Body of pancreas (tissue), 4 donors: ENCODE measurements around the gene SEC11A. TPM values are rescaled to one million over a fixed set of nuclear protein-coding genes. Genes with fewer than 3 reads are reported as not detected.

ENCODE experiments used
- ATAC-seq: fragments of 150-250 bp; one replicate; pipeline ENCODE4 v1.9.1; 2016
- DNase-seq, 4 donors: peaks; one replicate each; pipeline ENCODE4 v3.0.0-alpha.2; 2019
- H3K27ac ChIP-seq, 4 donors: fragments of 200-600 bp; sonication (generic); 1 replicate in 3 of 4; 2 replicates in 1 of 4; pipeline versions ENCODE4 v1.5.1 to v1.6.1; 2016 to 2019; ENCODE audit warnings: mild to moderate bottlenecking in 1 of 4, mixed read lengths in 1 of 4, moderate library complexity in 1 of 4
- H3K27me3 ChIP-seq, 2 donors: fragments of 200-600 bp; sonication (generic); one replicate each; pipeline ENCODE4 v1.6.0; 2016; ENCODE audit warnings: mild to moderate bottlenecking in 1 of 2
- H3K36me3 ChIP-seq, 2 donors: fragments of 200-600 bp; sonication (generic); replicated peaks in 1 of 2; 2 replicates each; pipeline ENCODE4 v1.5.1; 2016; ENCODE audit warnings: low read depth in 2 of 2; ENCODE audit not compliant: insufficient read depth in 1 of 2
- H3K4me1 ChIP-seq: fragments of 200-600 bp; sonication (generic); one replicate; pipeline ENCODE4 v1.6.0; 2016
- H3K4me3 ChIP-seq, 2 donors: fragments of 200-600 bp; sonication (generic); 1 replicate in 1 of 2; 2 replicates in 1 of 2; pipeline ENCODE4 v1.5.1; 2016 to 2019
- H3K9me3 ChIP-seq, 3 donors: fragments of 200-600 bp; sonication (generic); 1 replicate in 2 of 3; 2 replicates in 1 of 3; pipeline ENCODE4 v1.5.1; 2016
- CTCF ChIP-seq, 7 experiments: fragments of 450-650 bp in 4 of 7; fragments of 200-600 bp in 3 of 7; sonication (generic) in 3 of 7; IDR thresholded peaks; one replicate each; pipeline ENCODE4 v1.5.1; 2016 to 2019; ENCODE audit warnings: antibody characterized with exemption in 7 of 7
- POLR2A ChIP-seq, 3 donors: fragments of 450-650 bp; IDR thresholded peaks; one replicate each; pipeline ENCODE4 v1.6.1; 2016; ENCODE audit warnings: antibody characterized with exemption in 3 of 3, mild to moderate bottlenecking in 2 of 3
- WGBS, 2 donors: methylation state at CpG; one replicate each; pipeline ENCODE4 v1.1.5; 2017; 5-methylcytosine and 5-hydroxymethylcytosine counted together
- intact Hi-C: fragments of 100-400 bp; cut with DNase I; formaldehyde crosslinking; loops from one replicate; pipeline ENCODE4 v1.15.1; 2023
- total RNA-seq, 2 donors: library from RNA; depleted of rRNA; stranded (reverse); fragments of >200 nt; gene quantifications; one replicate each; pipeline ENCODE4 v1.1.0, GENCODE V29; 2016

The SEC11A gene
- total RNA-seq, 2 donors from 2014 or later, result 83.8 to 89.3 TPM

- DNase-seq, result no peak
- peaks cover 0 to 17% (median 2%) of the 10 kb centered on the region in 3 donors for H3K9me3 ChIP-seq
- no peak overlapping the region for H3K27ac ChIP-seq
- H3K4me1 ChIP-seq, result peaks cover 3% of the 10 kb centered on the region
- 94 to 95% methylated on average over 6 of the region's 7 CpGs for WGBS, 2 donors
- H3K27me3 ChIP-seq, result no peaks in the 10 kb centered on the region
- H3K36me3 ChIP-seq, result peaks cover 15% of the 10 kb centered on the region in 2 donors
- TF ChIP-seq CTCF (IDR thresholded peaks at IDR 0.05) (no peak), POLR2A (IDR thresholded peaks at IDR 0.05) (no peak)
- intact Hi-C loops, result no loop called here
- H3K4me3 ChIP-seq, result no peak overlapping the region
- ATAC-seq, result no peak
These were observed 91.6 kb downstream of the SEC11A start for GRCh38 chr15:84624359-84624758.

- no peaks in the 10 kb centered on the region for H3K27me3 ChIP-seq
- H3K36me3 ChIP-seq, result peaks cover 15% of the 10 kb centered on the region in 2 donors
- H3K27ac ChIP-seq, result no peak overlapping the region
- intact Hi-C loops, result no loop called here
- 95 to 96% methylated on average over 13 to 17 of the region's 17 CpGs for WGBS, 2 donors
- peaks cover 3% of the 10 kb centered on the region for H3K4me1 ChIP-seq
- ATAC-seq (no peak), DNase-seq (no peak)
- no peak for TF ChIP-seq POLR2A (IDR thresholded peaks at IDR 0.05)
- no peak for TF ChIP-seq CTCF (IDR thresholded peaks at IDR 0.05)
- no peak overlapping the region for H3K4me3 ChIP-seq
- peaks cover 0 to 17% (median 2%) of the 10 kb centered on the region in 3 donors for H3K9me3 ChIP-seq
These were observed 94.5 kb downstream of the SEC11A start for GRCh38 chr15:84621358-84621979.

- intact Hi-C loops, result no loop called here
- DNase-seq, result no peak
- 90 to 94% methylated on average over 8 of the region's 8 CpGs for WGBS, 2 donors
These were observed 95.3 kb downstream of the SEC11A start for GRCh38 chr15:84620626-84621025.

More at GRCh38 chr15:84620626-84621025, 95.3 kb downstream of the SEC11A start:
- Histone ChIP-seq H3K27me3 (no peaks in the 10 kb centered on the region), H3K4me3 (no peak overlapping the region), H3K36me3 (peaks cover 15% of the 10 kb centered on the region in 2 donors), H3K4me1 (peaks cover 8% of the 10 kb centered on the region), H3K27ac (no peak overlapping the region), H3K9me3 (peaks cover 0 to 17% (median 2%) of the 10 kb centered on the region in 3 donors)
- TF ChIP-seq CTCF (IDR thresholded peaks at IDR 0.05) (no peak), POLR2A (IDR thresholded peaks at IDR 0.05) (no peak)
- no peak for ATAC-seq

Other genes starting within 250 kb of the SEC11A start
- gene ZSCAN2, start 115.1 kb downstream of the SEC11A start, total RNA-seq, result 10 to 100 TPM; 13.5 TPM
- gene WDR73, start 61.9 kb downstream of the SEC11A start, total RNA-seq, result 10 to 100 TPM; 21.1 to 25.4 TPM
- gene NMB, start 57.9 kb downstream of the SEC11A start, total RNA-seq, result 1 to 10 TPM; 6.3 to 8.8 TPM
- 10 to 100 TPM; 14.3 to 20.8 TPM for gene ZNF592, start 32.5 kb upstream of the SEC11A start, total RNA-seq
- 10 to 100 TPM in 1 of 2 donors, 1 to 10 TPM in 1; 7.8 to 15.8 TPM for gene ALPK3, start 101.2 kb upstream of the SEC11A start, total RNA-seq
- under 1 TPM in 1 of 2 donors, not detected in 1; 0.26 TPM for gene SLC28A1, start 168.5 kb upstream of the SEC11A start, total RNA-seq